Ectodermal cell (in vitro differentiated cells): ENCODE results near the gene WWOX.

ENCODE experiments used
- H3K27ac ChIP-seq: 2 replicates; pipeline ENCODE4 v1.7.0; 2013; ENCODE audit warnings: mild to moderate bottlenecking, low read depth, low read length; ENCODE audit not compliant: insufficient read depth, poor library complexity, severe bottlenecking
- H3K27me3 ChIP-seq: 2 replicates; pipeline ENCODE4 v1.7.0; 2013; ENCODE audit warnings: mild to moderate bottlenecking, low read length; ENCODE audit not compliant: insufficient read depth, control insufficient read depth, poor library complexity, severe bottlenecking
- H3K36me3 ChIP-seq: one replicate; pipeline ENCODE4 v1.7.0; 2013; ENCODE audit warnings: low read length; ENCODE audit not compliant: control insufficient read depth, insufficient read depth
- H3K4me1 ChIP-seq: one replicate; pipeline ENCODE4 v1.7.0; 2013; ENCODE audit warnings: low read length; ENCODE audit not compliant: control insufficient read depth, insufficient read depth
- H3K4me3 ChIP-seq: 2 replicates; pipeline ENCODE4 v1.7.0; 2013; ENCODE audit warnings: low read depth, low read length, control low read depth; ENCODE audit not compliant: insufficient read depth
- H3K9me3 ChIP-seq: 2 replicates; pipeline ENCODE4 v1.7.0; 2013; ENCODE audit warnings: mild to moderate bottlenecking, low read length, moderate library complexity; ENCODE audit not compliant: control insufficient read depth
- WGBS, 2 experiments: methylation state at CpG; one replicate each; pipeline ENCODE4 v1.1.7; 2013; ENCODE audit warnings: missing lambda C conversion rate in 2 of 2; 5-methylcytosine and 5-hydroxymethylcytosine counted together

Gene WWOX

GRCh38 chr16:78936060-78936459, 836.6 kb downstream of the WWOX start:
- Histone ChIP-seq H3K36me3 (no peaks in the 10 kb centered on the region), H3K9me3 (no peaks in the 10 kb centered on the region), H3K27me3 (no peaks in the 10 kb centered on the region), H3K4me1 (no peaks in the 10 kb centered on the region), H3K27ac (no peak overlapping the region), H3K4me3 (no peak overlapping the region)
- 89 to 95% methylated on average over 3 of the region's 3 CpGs for WGBS, 2 experiments

- Histone ChIP-seq H3K9me3 (no peaks in the 10 kb centered on the region), H3K27ac (no peak overlapping the region), H3K4me3 (no peak overlapping the region), H3K4me1 (no peaks in the 10 kb centered on the region), H3K27me3 (no peaks in the 10 kb centered on the region), H3K36me3 (no peaks in the 10 kb centered on the region)
- 78 to 81% methylated on average over 6 of the region's 6 CpGs for WGBS, 2 experiments
Measured at GRCh38 chr16:78939597-78939996, 840.1 kb downstream of the WWOX start.

- H3K9me3 ChIP-seq = no peaks in the 10 kb centered on the region
- no peaks in the 10 kb centered on the region for H3K4me1 ChIP-seq
- H3K36me3 ChIP-seq = no peaks in the 10 kb centered on the region
- no peak overlapping the region for H3K27ac ChIP-seq
- 93 to 94% methylated on average over 8 of the region's 8 CpGs for WGBS, 2 experiments
- no peak overlapping the region for H3K4me3 ChIP-seq
- no peaks in the 10 kb centered on the region for H3K27me3 ChIP-seq
Measured at GRCh38 chr16:78942625-78943245, 843.3 kb downstream of the WWOX start.

- Histone ChIP-seq H3K4me1 (no peaks in the 10 kb centered on the region), H3K36me3 (no peaks in the 10 kb centered on the region)
Measured at GRCh38 chr16:78945336-78945735, 845.9 kb downstream of the WWOX start.

GRCh38 chr16:78946556-78946955, 847.1 kb downstream of the WWOX start:
- H3K4me3 ChIP-seq = no peak overlapping the region
- no peaks in the 10 kb centered on the region for H3K27me3 ChIP-seq
- H3K27ac ChIP-seq = no peak overlapping the region
- H3K9me3 ChIP-seq = no peaks in the 10 kb centered on the region
- WGBS, 2 experiments = 92 to 96% methylated on average over 11 of the region's 11 CpGs
- H3K36me3 ChIP-seq = no peaks in the 10 kb centered on the region
- no peaks in the 10 kb centered on the region for H3K4me1 ChIP-seq

More at GRCh38 chr16:78945336-78945735, 845.9 kb downstream of the WWOX start:
- H3K27ac ChIP-seq = no peak overlapping the region
- 100% methylated on average over 1 to 2 of the region's 2 CpGs for WGBS, 2 experiments
- no peak overlapping the region for H3K4me3 ChIP-seq
- no peaks in the 10 kb centered on the region for H3K27me3 ChIP-seq
- no peaks in the 10 kb centered on the region for H3K9me3 ChIP-seq

GRCh38 chr16:78950768-78951167, 851.3 kb downstream of the WWOX start:
- no peaks in the 10 kb centered on the region for H3K27me3 ChIP-seq
- 66 to 67% methylated on average over 3 of the region's 3 CpGs for WGBS, 2 experiments
- H3K4me1 ChIP-seq = no peaks in the 10 kb centered on the region
- H3K9me3 ChIP-seq = no peaks in the 10 kb centered on the region
- H3K27ac ChIP-seq = no peak overlapping the region
- H3K4me3 ChIP-seq = no peak overlapping the region
- no peaks in the 10 kb centered on the region for H3K36me3 ChIP-seq

GRCh38 chr16:78952630-78953029, 853.2 kb downstream of the WWOX start:
- Histone ChIP-seq H3K36me3 (no peaks in the 10 kb centered on the region), H3K27ac (no peak overlapping the region), H3K4me3 (no peak overlapping the region), H3K9me3 (no peaks in the 10 kb centered on the region), H3K27me3 (no peaks in the 10 kb centered on the region), H3K4me1 (peaks cover 6% of the 10 kb centered on the region)
- WGBS, 2 experiments = 95% methylated on average over 7 of the region's 7 CpGs

- Histone ChIP-seq H3K27ac (no peak overlapping the region), H3K4me3 (no peak overlapping the region), H3K4me1 (peaks cover 15% of the 10 kb centered on the region), H3K9me3 (no peaks in the 10 kb centered on the region), H3K36me3 (no peaks in the 10 kb centered on the region), H3K27me3 (no peaks in the 10 kb centered on the region)
- WGBS, 2 experiments = 90 to 92% methylated on average over 8 of the region's 8 CpGs
Measured at GRCh38 chr16:78953526-78953925, 854.1 kb downstream of the WWOX start.

- Histone ChIP-seq H3K36me3 (no peaks in the 10 kb centered on the region), H3K4me1 (peaks cover 15% of the 10 kb centered on the region), H3K9me3 (no peaks in the 10 kb centered on the region), H3K27me3 (no peaks in the 10 kb centered on the region), H3K27ac (no peak overlapping the region), H3K4me3 (no peak overlapping the region)
- 91 to 96% methylated on average over 6 of the region's 6 CpGs for WGBS, 2 experiments
Measured at GRCh38 chr16:78955206-78955605, 855.8 kb downstream of the WWOX start.

- H3K4me1 ChIP-seq = peaks cover 15% of the 10 kb centered on the region
- WGBS, 2 experiments = 84 to 89% methylated on average over 8 of the region's 8 CpGs
- H3K9me3 ChIP-seq = no peaks in the 10 kb centered on the region
Measured at GRCh38 chr16:78956859-78957258, 857.4 kb downstream of the WWOX start.

More at GRCh38 chr16:78956859-78957258, 857.4 kb downstream of the WWOX start:
- H3K36me3 ChIP-seq = no peaks in the 10 kb centered on the region
- H3K27ac ChIP-seq = no peak overlapping the region
- H3K4me3 ChIP-seq = no peak overlapping the region
- H3K27me3 ChIP-seq = no peaks in the 10 kb centered on the region
